Measurements from ENCODE around the gene HYAL3.
"Not testable (repeated sequence)": the region's sequence is repeated elsewhere in the genome, so short reads cannot be mapped to it uniquely, and the experiment has no call there.

DNA sequence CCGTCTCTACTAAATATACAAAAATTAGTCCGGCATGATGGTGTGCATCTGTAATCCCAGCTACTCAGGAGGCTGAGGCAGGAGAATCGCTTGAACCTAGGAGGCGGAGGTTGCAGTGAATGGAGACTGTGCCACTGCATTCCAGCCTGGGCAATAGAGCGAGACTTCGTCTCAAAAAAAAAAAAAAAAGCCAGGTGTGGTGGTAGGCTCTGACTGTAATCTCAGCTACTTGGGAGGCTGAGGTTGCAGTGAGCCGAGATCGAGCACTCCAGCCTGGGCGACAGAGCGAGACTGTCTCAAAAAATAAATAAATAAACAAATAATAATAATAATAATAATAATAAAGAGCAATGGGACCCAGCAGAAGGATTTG lies 26.7 kb downstream of the HYAL3 start:
- not testable (repeated sequence) for TF ChIP-seq POLR2AphosphoS5 (IDR thresholded peaks at IDR 0.05); EP300 (conservative IDR thresholded peaks at IDR 0.05; ENCODE audit: poor library complexity, severe bottlenecking); MXI1 (conservative IDR thresholded peaks at IDR 0.05; ENCODE audit: poor library complexity, severe bottlenecking); EZH2 (IDR thresholded peaks at IDR 0.05; ENCODE audit: borderline replicate concordance, insufficient read depth, low read length, poor library complexity, severe bottlenecking)
- TF ChIP-seq, protein P1, sequence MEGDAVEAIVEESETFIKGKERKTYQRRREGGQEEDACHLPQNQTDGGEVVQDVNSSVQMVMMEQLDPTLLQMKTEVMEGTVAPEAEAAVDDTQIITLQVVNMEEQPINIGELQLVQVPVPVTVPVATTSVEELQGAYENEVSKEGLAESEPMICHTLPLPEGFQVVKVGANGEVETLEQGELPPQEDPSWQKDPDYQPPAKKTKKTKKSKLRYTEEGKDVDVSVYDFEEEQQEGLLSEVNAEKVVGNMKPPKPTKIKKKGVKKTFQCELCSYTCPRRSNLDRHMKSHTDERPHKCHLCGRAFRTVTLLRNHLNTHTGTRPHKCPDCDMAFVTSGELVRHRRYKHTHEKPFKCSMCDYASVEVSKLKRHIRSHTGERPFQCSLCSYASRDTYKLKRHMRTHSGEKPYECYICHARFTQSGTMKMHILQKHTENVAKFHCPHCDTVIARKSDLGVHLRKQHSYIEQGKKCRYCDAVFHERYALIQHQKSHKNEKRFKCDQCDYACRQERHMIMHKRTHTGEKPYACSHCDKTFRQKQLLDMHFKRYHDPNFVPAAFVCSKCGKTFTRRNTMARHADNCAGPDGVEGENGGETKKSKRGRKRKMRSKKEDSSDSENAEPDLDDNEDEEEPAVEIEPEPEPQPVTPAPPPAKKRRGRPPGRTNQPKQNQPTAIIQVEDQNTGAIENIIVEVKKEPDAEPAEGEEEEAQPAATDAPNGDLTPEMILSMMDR (IDR thresholded peaks at IDR 0.05; ENCODE audit: poor library complexity, severe bottlenecking), result not testable (repeated sequence)
- TF ChIP-seq, protein P2, sequence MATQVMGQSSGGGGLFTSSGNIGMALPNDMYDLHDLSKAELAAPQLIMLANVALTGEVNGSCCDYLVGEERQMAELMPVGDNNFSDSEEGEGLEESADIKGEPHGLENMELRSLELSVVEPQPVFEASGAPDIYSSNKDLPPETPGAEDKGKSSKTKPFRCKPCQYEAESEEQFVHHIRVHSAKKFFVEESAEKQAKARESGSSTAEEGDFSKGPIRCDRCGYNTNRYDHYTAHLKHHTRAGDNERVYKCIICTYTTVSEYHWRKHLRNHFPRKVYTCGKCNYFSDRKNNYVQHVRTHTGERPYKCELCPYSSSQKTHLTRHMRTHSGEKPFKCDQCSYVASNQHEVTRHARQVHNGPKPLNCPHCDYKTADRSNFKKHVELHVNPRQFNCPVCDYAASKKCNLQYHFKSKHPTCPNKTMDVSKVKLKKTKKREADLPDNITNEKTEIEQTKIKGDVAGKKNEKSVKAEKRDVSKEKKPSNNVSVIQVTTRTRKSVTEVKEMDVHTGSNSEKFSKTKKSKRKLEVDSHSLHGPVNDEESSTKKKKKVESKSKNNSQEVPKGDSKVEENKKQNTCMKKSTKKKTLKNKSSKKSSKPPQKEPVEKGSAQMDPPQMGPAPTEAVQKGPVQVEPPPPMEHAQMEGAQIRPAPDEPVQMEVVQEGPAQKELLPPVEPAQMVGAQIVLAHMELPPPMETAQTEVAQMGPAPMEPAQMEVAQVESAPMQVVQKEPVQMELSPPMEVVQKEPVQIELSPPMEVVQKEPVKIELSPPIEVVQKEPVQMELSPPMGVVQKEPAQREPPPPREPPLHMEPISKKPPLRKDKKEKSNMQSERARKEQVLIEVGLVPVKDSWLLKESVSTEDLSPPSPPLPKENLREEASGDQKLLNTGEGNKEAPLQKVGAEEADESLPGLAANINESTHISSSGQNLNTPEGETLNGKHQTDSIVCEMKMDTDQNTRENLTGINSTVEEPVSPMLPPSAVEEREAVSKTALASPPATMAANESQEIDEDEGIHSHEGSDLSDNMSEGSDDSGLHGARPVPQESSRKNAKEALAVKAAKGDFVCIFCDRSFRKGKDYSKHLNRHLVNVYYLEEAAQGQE (IDR thresholded peaks at IDR 0.05; ENCODE audit: borderline replicate concordance), result not testable (repeated sequence)
